MM.1S (cell line): ENCODE results near the gene KCNB1.

Experiments
- DNase-seq: peaks from one replicate; pipeline ENCODE4 v3.0.0-alpha.2; 2015
- H2AFZ ChIP-seq: fragments of 300-600 bp; sonication (generic); 2 replicates; pipeline ENCODE4 v1.6.0; 2016; ENCODE audit warnings: antibody characterized with exemption, low read length
- H3F3A ChIP-seq: fragments of 300-600 bp; sonication (generic); 2 replicates; pipeline ENCODE4 v1.6.1; 2016; ENCODE audit warnings: mild to moderate bottlenecking, antibody characterized with exemption, low read length, moderate library complexity, mixed read lengths; ENCODE audit not compliant: insufficient read depth
- H3K27ac ChIP-seq: fragments of 300-600 bp; sonication (generic); 2 replicates; pipeline ENCODE4 v1.5.1; 2016; ENCODE audit warnings: mild to moderate bottlenecking, low read length
- H3K27me3 ChIP-seq: fragments of 300-600 bp; sonication (generic); replicated peaks from 2 replicates; pipeline ENCODE4 v1.6.0; 2016; ENCODE audit warnings: low read length; ENCODE audit not compliant: insufficient read depth
- H3K36me3 ChIP-seq: fragments of 300-600 bp; sonication (generic); replicated peaks from 2 replicates; pipeline ENCODE4 v1.6.1; 2016; ENCODE audit warnings: mild to moderate bottlenecking, low read length, mixed read lengths; ENCODE audit not compliant: insufficient read depth
- H3K4me1 ChIP-seq: fragments of 300-600 bp; sonication (generic); 2 replicates; pipeline ENCODE4 v1.6.1; 2016; ENCODE audit warnings: low read length, mixed read lengths
- H3K4me2 ChIP-seq: fragments of 300-600 bp; sonication (generic); 2 replicates; pipeline ENCODE4 v1.6.0; 2016; ENCODE audit warnings: low read depth, low read length
- H3K4me3 ChIP-seq: fragments of 300-600 bp; sonication (generic); 2 replicates; pipeline ENCODE4 v1.5.1; 2016; ENCODE audit warnings: low read length, mixed read lengths
- H3K79me2 ChIP-seq: fragments of 300-600 bp; sonication (generic); 2 replicates; pipeline ENCODE4 v1.6.1; 2016; ENCODE audit warnings: mixed run types, low read length, mixed read lengths
- H3K9ac ChIP-seq: fragments of 300-600 bp; sonication (generic); 2 replicates; pipeline ENCODE4 v1.6.1; 2016; ENCODE audit warnings: low read length, mixed read lengths
- H3K9me2 ChIP-seq: fragments of 300-600 bp; sonication (generic); replicated peaks from 2 replicates; pipeline ENCODE4 v1.6.1; 2016; ENCODE audit warnings: mild to moderate bottlenecking, low read length, mixed read lengths; ENCODE audit not compliant: insufficient read depth
- H3K9me3 ChIP-seq: fragments of 300-600 bp; sonication (generic); replicated peaks from 2 replicates; pipeline ENCODE4 v1.6.1; 2016; ENCODE audit warnings: mild to moderate bottlenecking, low read length, mixed read lengths; ENCODE audit not compliant: insufficient read depth
- H4K20me1 ChIP-seq: fragments of 300-600 bp; sonication (generic); 2 replicates; pipeline ENCODE4 v1.6.1; 2016; ENCODE audit warnings: mild to moderate bottlenecking, low read length, moderate library complexity, mixed read lengths; ENCODE audit not compliant: insufficient read depth
- CTCF ChIP-seq: fragments of 300-600 bp; sonication (generic); IDR thresholded peaks from 2 replicates; pipeline ENCODE4 v1.5.1; 2016; ENCODE audit warnings: antibody characterized with exemption, low read length, mixed read lengths
- EZH2 ChIP-seq: fragments of 300-600 bp; sonication (generic); optimal IDR thresholded peaks from 2 replicates; pipeline ENCODE3; 2017; ENCODE audit warnings: low read depth, mild to moderate bottlenecking, antibody characterized with exemption, low read length, mixed read lengths
- EZH2phosphoT487 ChIP-seq: fragments of 300-600 bp; sonication (generic); IDR thresholded peaks from 2 replicates; pipeline ENCODE4 v1.6.1; 2018; ENCODE audit warnings: antibody characterized with exemption, low read length

The KCNB1 gene

GRCh38 chr20:49420292-49420691 lies 62.2 kb downstream of the KCNB1 start:
- DNase-seq, result no peak
- Histone ChIP-seq H3K4me2 (no peak overlapping the region), H3K36me3 (no peaks in the 10 kb centered on the region), H3K9ac (no peak overlapping the region), H3K27me3 (no peaks in the 10 kb centered on the region; the same call in 1 of the 2 replicates), H3K79me2 (no peaks in the 10 kb centered on the region), H3K9me2 (no peaks in the 10 kb centered on the region), H2AFZ (no peak overlapping the region), H3K4me1 (peaks cover 11% of the 10 kb centered on the region), H3F3A (no peaks in the 10 kb centered on the region), H3K27ac (no peak overlapping the region), H3K9me3 (no peaks in the 10 kb centered on the region), H3K4me3 (no peak overlapping the region), H4K20me1 (no peaks in the 10 kb centered on the region)
- TF ChIP-seq EZH2 (no peak), EZH2phosphoT487 (no peak), CTCF (no peak)

- H3K79me2 ChIP-seq, result no peaks in the 10 kb centered on the region
- no peaks in the 10 kb centered on the region for H3F3A ChIP-seq
- no peak overlapping the region for H3K27ac ChIP-seq
- no peaks in the 10 kb centered on the region for H3K36me3 ChIP-seq
- no peaks in the 10 kb centered on the region for H3K9me3 ChIP-seq
- no peak for DNase-seq
- H4K20me1 ChIP-seq, result no peaks in the 10 kb centered on the region
- no peak overlapping the region for H3K9ac ChIP-seq
- no peaks in the 10 kb centered on the region for H3K9me2 ChIP-seq
- no peak overlapping the region for H3K4me3 ChIP-seq
- H3K4me2 ChIP-seq, result no peak overlapping the region
- peaks cover 11% of the 10 kb centered on the region for H3K4me1 ChIP-seq
- no peaks in the 10 kb centered on the region; the same call in none of the 2 replicates for H3K27me3 ChIP-seq
- no peak overlapping the region for H2AFZ ChIP-seq
- TF ChIP-seq CTCF (no peak), EZH2phosphoT487 (no peak), EZH2 (no peak)
Observed at GRCh38 chr20:49419785-49420184, 62.7 kb downstream of the KCNB1 start.

- Histone ChIP-seq H3K9ac (no peak overlapping the region), H3K9me2 (no peaks in the 10 kb centered on the region), H3K79me2 (no peaks in the 10 kb centered on the region), H3K36me3 (no peaks in the 10 kb centered on the region), H3K27ac (no peak overlapping the region), H3K9me3 (no peaks in the 10 kb centered on the region), H3K4me1 (peaks cover 11% of the 10 kb centered on the region), H3K4me2 (no peak overlapping the region), H2AFZ (no peak overlapping the region), H4K20me1 (no peaks in the 10 kb centered on the region), H3K4me3 (no peak overlapping the region), H3F3A (no peaks in the 10 kb centered on the region), H3K27me3 (no peaks in the 10 kb centered on the region; the same call in none of the 2 replicates)
- no peak for DNase-seq
- TF ChIP-seq EZH2phosphoT487, result no peak
- no peak for TF ChIP-seq CTCF
- TF ChIP-seq EZH2, result no peak
Observed at GRCh38 chr20:49418809-49419208, 63.7 kb downstream of the KCNB1 start.
